CD4-positive, alpha-beta T cell treated with Interleukin-1 beta for 1 hour (primary cell): ENCODE results near the gene SERPINE1.

ENCODE experiments used
- DNase-seq, 2 donors: peaks; one replicate each; pipeline ENCODE4 v3.0.0-alpha.2; 2020 to 2022

SERPINE1 gene

GRCh38 chr7:101156866-101157589 lies 30.1 kb downstream of the SERPINE1 start:
- DNase-seq: no peak

GRCh38 chr7:101159696-101160674 lies 33.1 kb downstream of the SERPINE1 start:
- no peak for DNase-seq

DNA sequence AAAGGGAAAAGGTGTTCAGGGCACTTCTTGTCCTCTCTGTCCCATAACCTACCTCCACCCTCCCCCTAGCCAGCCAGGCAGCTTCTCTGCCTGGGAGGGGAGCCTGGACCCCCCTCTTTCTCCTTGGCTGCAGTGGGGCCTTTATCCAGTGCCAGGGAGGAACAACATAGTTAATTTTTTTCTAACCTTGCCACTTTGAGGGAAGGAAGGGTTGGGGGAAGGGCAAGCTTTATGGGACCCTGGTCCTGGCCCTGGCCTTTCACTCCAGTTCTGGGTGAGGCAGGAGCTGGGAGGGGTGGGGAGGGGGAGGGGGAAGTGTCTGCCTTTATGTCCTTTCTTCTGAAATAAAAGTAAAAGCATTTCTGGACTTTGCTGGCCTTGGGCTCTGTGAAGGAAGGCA lies 34.0 kb downstream of the SERPINE1 start:
- no peak for DNase-seq

- no peak for DNase-seq
Measured at GRCh38 chr7:101161692-101162471, 35.0 kb downstream of the SERPINE1 start.

- DNase-seq: no peak
Measured at GRCh38 chr7:101162551-101163278, 35.8 kb downstream of the SERPINE1 start.

DNA sequence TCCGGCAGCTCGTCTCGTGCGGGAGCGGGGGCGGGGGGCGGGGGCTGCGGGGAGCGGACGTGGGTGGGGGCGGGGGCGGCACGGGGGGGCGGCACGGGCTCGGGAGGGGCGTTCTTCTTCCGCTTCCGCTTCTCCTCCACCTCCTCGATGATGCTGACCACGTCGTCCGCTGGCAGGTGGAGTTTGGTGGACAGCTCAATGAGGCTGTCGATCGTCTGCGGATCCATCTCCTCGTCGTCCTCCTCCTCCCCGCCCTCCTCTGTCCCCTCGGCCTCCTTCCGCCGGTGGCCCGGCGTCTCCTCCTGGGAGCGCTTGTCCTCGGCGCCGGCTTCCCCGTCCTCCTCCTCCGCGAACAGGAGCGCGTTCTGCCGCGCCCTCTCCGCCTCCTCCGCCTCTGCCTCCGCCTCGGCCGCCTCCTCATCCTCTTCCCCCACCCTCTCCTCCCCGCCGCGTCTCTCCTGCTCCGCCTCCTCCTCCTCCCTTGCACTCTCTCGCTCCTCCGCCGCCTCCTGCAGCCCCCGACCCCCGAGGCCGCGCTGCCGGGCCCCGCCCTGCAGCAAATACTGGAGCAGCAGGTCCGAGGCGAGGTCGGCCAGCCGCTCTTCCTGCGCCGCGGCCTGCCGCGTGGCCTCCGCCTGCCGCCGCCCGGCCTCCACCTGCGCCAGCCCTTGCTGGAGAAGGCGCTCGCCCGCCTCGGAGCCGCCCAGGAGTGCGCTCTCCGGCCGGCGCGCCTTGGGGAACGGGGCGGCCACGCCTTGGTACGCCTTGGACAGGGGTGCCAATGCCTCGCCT lies 36.6 kb downstream of the SERPINE1 start:
- peak; percentile 21 to 36 for DNase-seq

DNA sequence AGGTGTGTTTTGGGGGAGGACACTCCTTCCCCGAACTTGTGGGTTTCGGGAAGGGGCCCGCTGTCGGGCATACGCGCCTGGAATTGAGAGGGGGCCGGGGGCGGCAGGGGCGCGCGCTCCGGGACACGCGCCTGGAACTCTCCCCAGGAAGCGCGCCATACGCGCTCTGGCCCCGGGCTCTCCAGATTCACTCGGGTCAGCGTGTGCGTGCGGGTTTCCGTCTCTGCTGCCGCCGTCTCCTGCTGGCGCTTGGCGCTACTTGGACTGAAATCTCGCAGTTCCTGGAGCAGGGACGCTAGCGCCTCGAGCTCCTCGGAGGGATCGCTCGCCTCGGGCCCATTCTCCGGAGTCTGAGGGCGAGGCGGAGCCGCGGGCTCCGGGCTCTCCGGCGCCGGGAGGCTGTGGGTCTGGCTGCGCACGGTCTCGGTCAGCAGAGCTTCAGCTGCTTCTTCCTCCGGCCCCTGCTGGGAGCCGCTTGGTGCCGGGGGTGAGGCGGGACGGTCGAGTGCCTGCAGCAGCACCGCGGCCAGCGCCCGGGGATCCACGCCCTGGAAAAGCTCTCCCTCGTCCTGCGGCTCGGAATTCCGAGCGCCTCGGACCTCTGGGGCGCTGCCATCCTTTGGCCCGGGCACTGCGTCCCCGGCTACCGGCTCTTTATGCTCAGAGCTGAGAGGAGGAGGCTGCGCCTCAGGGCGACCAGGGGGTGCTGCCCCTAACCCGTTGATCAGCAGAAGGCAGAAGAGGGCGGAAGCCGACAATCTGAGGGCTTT lies 37.4 kb downstream of the SERPINE1 start:
- no peak for DNase-seq

- DNase-seq: peak; percentile 93 to 95
Measured at GRCh38 chr7:101165075-101165957, 38.4 kb downstream of the SERPINE1 start, which contains the start of gene VGF. Gene VGF, minus strand, starts transcription at chr7:101165569. Its CDS starts 726 bp downstream, at chr7:101164843.

DNA sequence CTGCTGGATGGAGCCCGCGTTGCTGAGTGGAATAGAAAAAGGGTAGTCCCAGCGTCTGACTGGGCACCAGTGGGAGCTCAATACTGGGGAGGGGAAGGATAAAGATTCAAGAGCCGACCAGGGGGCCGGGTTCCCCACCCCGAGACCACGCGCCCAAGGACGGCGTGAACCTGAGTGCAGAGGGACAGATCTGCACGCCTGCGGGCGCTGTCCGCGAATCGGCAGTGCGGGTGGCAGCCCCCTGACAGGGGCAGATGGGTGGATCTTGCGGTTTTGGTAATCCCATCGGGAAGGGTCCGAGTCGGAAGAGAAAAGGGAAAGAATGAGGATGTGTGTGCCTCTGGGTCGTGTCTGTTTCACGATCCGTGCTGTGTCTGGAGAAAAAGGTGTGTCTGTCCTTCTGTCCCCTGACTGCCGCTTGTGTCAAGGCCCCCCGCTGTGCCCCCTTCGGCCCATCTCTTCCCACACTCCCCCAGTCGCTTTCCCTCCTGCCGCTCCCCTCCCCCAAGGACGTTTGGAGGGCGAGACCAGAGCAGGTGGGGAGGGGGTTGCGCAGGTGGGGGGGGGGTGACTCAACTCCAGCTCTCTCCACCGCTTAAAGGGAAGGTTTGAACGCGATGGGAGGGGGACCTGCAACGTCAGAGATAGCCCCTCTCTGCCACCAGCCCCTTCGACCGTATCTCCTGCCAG lies 39.2 kb downstream of the SERPINE1 start:
- no peak for DNase-seq

GRCh38 chr7:101166648-101166908 lies 39.7 kb downstream of the SERPINE1 start:
- DNase-seq: no peak

DNA sequence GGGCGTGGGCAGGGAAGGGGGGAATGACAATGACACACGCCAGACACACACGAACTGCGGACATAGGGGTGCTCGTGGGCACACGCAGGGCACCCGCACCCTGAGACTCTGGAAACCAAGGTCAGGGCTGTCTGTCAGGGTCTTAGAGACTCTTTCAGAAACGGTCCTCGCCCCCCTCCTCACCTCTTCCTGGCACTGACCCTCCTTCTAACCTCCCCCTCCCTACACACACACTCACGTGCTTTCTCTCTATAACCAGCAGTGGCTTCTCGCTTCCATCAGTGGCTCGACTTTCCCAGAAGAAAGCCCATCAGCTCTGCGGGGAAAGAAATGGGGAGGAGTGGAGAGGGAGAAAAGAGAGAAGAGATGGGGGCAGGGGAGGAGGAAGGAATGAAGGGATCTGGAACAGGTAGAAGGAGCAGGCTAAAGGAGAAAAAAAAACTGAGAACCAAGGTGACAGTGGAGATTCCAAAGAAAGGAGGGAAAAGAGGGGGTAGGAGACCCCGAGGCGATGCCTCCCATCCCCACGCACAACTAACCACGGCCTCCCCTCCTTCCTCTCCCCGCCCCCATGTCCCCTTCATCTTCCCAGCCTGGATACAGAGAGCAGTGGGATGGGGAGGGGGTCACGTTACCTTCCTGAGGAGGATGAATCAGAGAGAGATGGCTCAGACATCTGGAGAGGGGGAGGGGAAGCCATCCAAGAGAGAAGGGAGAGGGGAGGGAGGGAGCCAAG lies 40.2 kb downstream of the SERPINE1 start:
- no peak for DNase-seq

DNA sequence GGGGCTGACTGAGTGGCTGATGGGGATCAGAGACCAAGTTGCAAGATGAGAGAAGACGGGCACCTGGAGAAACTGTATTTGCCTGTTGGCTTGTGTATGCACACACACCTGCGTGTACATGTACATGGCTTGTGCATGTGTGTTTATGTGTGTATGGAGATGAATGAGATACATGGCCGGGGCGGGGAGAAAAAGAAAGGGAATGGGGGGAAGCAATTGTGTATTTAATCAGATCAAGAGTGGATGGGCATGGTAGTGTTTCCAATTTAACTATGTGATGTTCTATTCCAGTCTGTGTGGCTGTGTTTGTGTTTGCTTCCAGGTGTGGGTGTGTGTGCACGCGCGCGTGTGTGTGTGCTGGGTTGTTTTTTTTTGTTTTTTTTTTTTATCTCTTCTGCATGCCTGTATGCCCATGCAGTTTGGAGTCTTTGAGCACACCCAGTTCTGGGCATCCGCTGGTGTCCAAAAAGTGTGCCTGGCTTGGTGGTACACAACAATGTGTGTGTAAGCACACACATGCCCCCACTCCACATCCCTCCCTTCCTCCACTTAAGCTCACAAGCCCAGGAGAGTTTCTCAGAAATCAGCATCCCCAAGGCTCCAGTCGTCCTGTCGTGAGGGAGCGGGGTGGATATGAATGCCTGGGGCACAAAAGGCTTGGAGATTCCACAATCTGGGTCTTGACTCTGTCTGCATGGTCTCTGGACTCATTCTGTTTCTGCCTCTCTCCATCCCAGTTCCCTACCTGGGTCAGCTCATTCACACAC lies 40.9 kb downstream of the SERPINE1 start:
- DNase-seq: no peak

GRCh38 chr7:101168412-101169049 lies 41.6 kb downstream of the SERPINE1 start:
- no peak for DNase-seq

GRCh38 chr7:101169110-101169837 lies 42.4 kb downstream of the SERPINE1 start:
- DNase-seq: no peak

DNA sequence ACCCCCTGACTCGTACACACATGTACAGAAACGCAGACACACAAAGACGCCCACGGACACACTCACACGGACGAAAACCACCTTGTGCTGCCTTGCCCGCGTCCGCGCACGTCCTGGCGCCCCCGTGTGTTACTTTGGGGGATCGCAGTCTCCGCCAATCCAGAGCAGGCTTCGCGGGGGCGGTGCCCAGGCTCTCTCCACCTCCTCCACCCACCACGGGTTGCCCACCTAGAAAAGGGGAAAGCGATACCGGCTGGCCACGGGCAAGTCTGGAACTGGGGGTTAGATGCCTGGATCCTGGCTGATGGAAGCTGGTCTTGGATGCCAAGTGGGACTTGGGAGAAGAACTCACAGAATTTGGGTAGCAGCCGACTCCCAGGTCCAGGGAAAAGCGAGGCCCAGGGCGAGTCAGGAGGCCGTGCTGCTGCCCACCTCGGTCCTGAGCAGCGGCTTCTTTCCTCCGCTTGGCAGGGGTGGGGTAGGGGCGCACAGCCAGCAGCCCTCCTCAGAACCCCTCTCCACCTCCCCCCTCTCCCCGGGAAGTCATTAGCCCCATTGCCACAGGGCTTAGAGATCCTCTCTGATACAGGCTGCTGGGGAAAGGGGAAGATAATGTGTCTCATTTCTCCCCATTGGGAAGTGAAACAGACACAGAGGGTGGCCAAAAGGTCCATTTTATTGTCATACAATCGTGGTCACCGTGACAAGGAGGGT lies 43.1 kb downstream of the SERPINE1 start:
- DNase-seq: peak; percentile 78 to 85
